ENCODE measurements around the gene PCDHA1.

The PCDHA1 gene

GRCh38 chr5:140923601-140924000 lies 137.7 kb downstream of the PCDHA1 start:
- Histone ChIP-seq H3K27me3 (replicated peaks; ENCODE audit: control insufficient read depth, insufficient read depth, low read length) (no peaks in the 10 kb centered on the region), H3K4me3 (replicated peaks; ENCODE audit: low read depth, low read length) (no peak overlapping the region), H3K36me3 (ENCODE audit: control insufficient read depth, insufficient read depth, low read length) (no peaks in the 10 kb centered on the region)
- DNase-seq (ENCODE audit: extremely low read depth, insufficient read length): no peak
- no peak for TF ChIP-seq CTCF (IDR thresholded peaks at IDR 0.05; ENCODE audit: insufficient read depth, low read length, poor library complexity, severe bottlenecking)

GRCh38 chr5:140925806-140926442 lies 140.0 kb downstream of the PCDHA1 start, which contains the start of gene PCDHAC1:
Gene PCDHAC1 (plus strand): TSS chr5:140926299. CDS start chr5:140926893, 594 bp downstream.
- no peak for DNase-seq (ENCODE audit: extremely low read depth, insufficient read length)
- no peak for TF ChIP-seq CTCF (IDR thresholded peaks at IDR 0.05; ENCODE audit: insufficient read depth, low read length, poor library complexity, severe bottlenecking)
- Histone ChIP-seq H3K36me3 (ENCODE audit: control insufficient read depth, insufficient read depth, low read length) (no peaks in the 10 kb centered on the region), H3K4me3 (replicated peaks; ENCODE audit: low read depth, low read length) (no peak within 1 kb of the TSS), H3K27me3 (replicated peaks; ENCODE audit: control insufficient read depth, insufficient read depth, low read length) (no peaks in the 10 kb centered on the region)

GRCh38 chr5:140926443-140927227 lies 140.7 kb downstream of the PCDHA1 start:
- DNase-seq (ENCODE audit: extremely low read depth, insufficient read length): peak; percentile 9
- no peak overlapping the region for H3K4me3 ChIP-seq (replicated peaks; ENCODE audit: low read depth, low read length)
- no peak for TF ChIP-seq CTCF (IDR thresholded peaks at IDR 0.05; ENCODE audit: insufficient read depth, low read length, poor library complexity, severe bottlenecking)

GRCh38 chr5:140927228-140927573 lies 141.3 kb downstream of the PCDHA1 start:
- no peak for DNase-seq (ENCODE audit: extremely low read depth, insufficient read length)
- no peak overlapping the region for H3K4me3 ChIP-seq (replicated peaks; ENCODE audit: low read depth, low read length)
- no peaks in the 10 kb centered on the region for H3K36me3 ChIP-seq (ENCODE audit: control insufficient read depth, insufficient read depth, low read length)
- TF ChIP-seq CTCF (IDR thresholded peaks at IDR 0.05; ENCODE audit: insufficient read depth, low read length, poor library complexity, severe bottlenecking): no peak
- no peaks in the 10 kb centered on the region for H3K27me3 ChIP-seq (replicated peaks; ENCODE audit: control insufficient read depth, insufficient read depth, low read length)

More at GRCh38 chr5:140926443-140927227, 140.7 kb downstream of the PCDHA1 start:
- no peaks in the 10 kb centered on the region for H3K36me3 ChIP-seq (ENCODE audit: control insufficient read depth, insufficient read depth, low read length)
- H3K27me3 ChIP-seq (replicated peaks; ENCODE audit: control insufficient read depth, insufficient read depth, low read length): no peaks in the 10 kb centered on the region

GRCh38 chr5:140934964-140935606 lies 149.1 kb downstream of the PCDHA1 start:
- TF ChIP-seq CTCF (IDR thresholded peaks at IDR 0.05; ENCODE audit: insufficient read depth, low read length, poor library complexity, severe bottlenecking): no peak
- Histone ChIP-seq H3K27me3 (replicated peaks; ENCODE audit: control insufficient read depth, insufficient read depth, low read length) (no peaks in the 10 kb centered on the region), H3K4me3 (replicated peaks; ENCODE audit: low read depth, low read length) (no peak overlapping the region), H3K36me3 (ENCODE audit: control insufficient read depth, insufficient read depth, low read length) (no peaks in the 10 kb centered on the region)
- no peak for DNase-seq (ENCODE audit: extremely low read depth, insufficient read length)

All from GM06990 (cell line).